SK-N-SH (cell line): ENCODE data around the gene TSR2. TPM values are rescaled to one million over a fixed set of nuclear protein-coding genes. Genes with fewer than 3 reads are reported as not detected.

ENCODE experiments used
- CTCF ChIA-PET: fragments of 300-600, 350-600 bp; formaldehyde crosslinking; extraction: SDS; loops from one replicate; lab custom pipeline; 2021; lab: Yijun Ruan, JAX
- POLR2A ChIA-PET: fragments of 350-600 bp; sonication (Branson Sonifier 250); formaldehyde crosslinking; extraction: SDS; loops from one replicate; lab custom pipeline; 2020; ENCODE audit warnings: antibody characterized with exemption, inconsistent platforms; lab: Yijun Ruan, JAX
- DNase-seq: peaks from one replicate; pipeline ENCODE4 v3.0.0; 2012
- H2AFZ ChIP-seq: fragments of 200-600 bp; sonication (generic); 2 replicates; pipeline ENCODE4 v1.8.1; 2016; ENCODE audit warnings: antibody characterized with exemption, mild to moderate bottlenecking, low read depth
- H3F3A ChIP-seq: fragments of 200-600 bp; sonication (generic); replicated peaks from 2 replicates; pipeline ENCODE3; 2016; ENCODE audit warnings: antibody characterized with exemption, mild to moderate bottlenecking; ENCODE audit not compliant: insufficient read depth
- H3K27ac ChIP-seq, 2 experiments: fragments of 200-500 bp in 1 of 2; fragments of 200-600 bp in 1 of 2; sonication (Bioruptor generic) in 1 of 2; sonication (generic), shearing (Covaris generic) in 1 of 2; 2 replicates each; pipeline versions ENCODE4 v1.5.1 to v1.6.1; 2014 to 2016; ENCODE audit warnings: low read depth in 2 of 2, inconsistent platforms in 1 of 2, low read length in 1 of 2, mild to moderate bottlenecking in 1 of 2, mixed read lengths in 1 of 2
- H3K27me3 ChIP-seq: fragments of 200-600 bp; sonication (generic), shearing (Covaris generic); 2 replicates; pipeline ENCODE4 v1.6.1; 2016; ENCODE audit warnings: mixed run types; ENCODE audit not compliant: insufficient read depth
- H3K36me3 ChIP-seq, 2 experiments: fragments of 200-500 bp in 1 of 2; fragments of 200-600 bp in 1 of 2; sonication (Bioruptor generic) in 1 of 2; sonication (generic) in 1 of 2; replicated peaks in 1 of 2; 2 replicates each; pipeline versions ENCODE3 to v1.5.1; 2014 to 2016; ENCODE audit warnings: low read length in 1 of 2, mild to moderate bottlenecking in 1 of 2; ENCODE audit not compliant: insufficient read depth in 2 of 2, control insufficient read depth in 1 of 2
- H3K4me1 ChIP-seq, 2 experiments: fragments of 200-500 bp in 1 of 2; fragments of 200-600 bp in 1 of 2; sonication (Bioruptor generic) in 1 of 2; sonication (generic), shearing (Covaris generic) in 1 of 2; 2 replicates each; pipeline versions ENCODE4 v1.5.1 to v1.6.1; 2014 to 2016; ENCODE audit warnings: low read depth in 1 of 2, low read length in 1 of 2, mixed run types in 1 of 2; ENCODE audit not compliant: insufficient read depth in 2 of 2, control insufficient read depth in 1 of 2
- H3K4me2 ChIP-seq: fragments of 200-600 bp; sonication (generic), shearing (Covaris generic); 2 replicates; pipeline ENCODE4 v1.6.1; 2017; ENCODE audit warnings: mixed run types
- H3K4me3 ChIP-seq, 2 experiments: fragments of 200-500 bp in 1 of 2; fragments of 200-600 bp in 1 of 2; sonication (Bioruptor generic) in 1 of 2; sonication (generic), shearing (Covaris generic) in 1 of 2; 2 replicates each; pipeline versions ENCODE4 v1.5.1 to v1.8.1; 2014 to 2016; ENCODE audit warnings: low read depth in 2 of 2, inconsistent platforms in 1 of 2, low read length in 1 of 2, mild to moderate bottlenecking in 1 of 2, mixed read lengths in 1 of 2, moderate library complexity in 1 of 2
- H3K79me2 ChIP-seq: fragments of 200-600 bp; sonication (generic); 2 replicates; pipeline ENCODE4 v1.8.1; 2017; ENCODE audit warnings: mild to moderate bottlenecking; ENCODE audit not compliant: insufficient read depth
- H3K9ac ChIP-seq: fragments of 200-600 bp; sonication (generic); 2 replicates; pipeline ENCODE4 v1.6.1; 2017; ENCODE audit warnings: mixed run types
- H3K9me2 ChIP-seq: fragments of 200-600 bp; sonication (generic); 2 replicates; pipeline ENCODE4 v1.6.1; 2017; ENCODE audit warnings: mixed run types
- H3K9me3 ChIP-seq: fragments of 200-600 bp; sonication (generic); 2 replicates; pipeline ENCODE4 v1.6.1; 2017; ENCODE audit warnings: mixed run types, mild to moderate bottlenecking, moderate library complexity
- H4K20me1 ChIP-seq: fragments of 200-600 bp; sonication (generic); 2 replicates; pipeline ENCODE4 v1.6.1; 2017; ENCODE audit warnings: mild to moderate bottlenecking, mixed run types; ENCODE audit not compliant: insufficient read depth
- CHD2 ChIP-seq: fragments of 150-350 bp; IDR thresholded peaks from 2 replicates; pipeline ENCODE4 v1.6.1; 2018; ENCODE audit warnings: low read length; ENCODE audit not compliant: partially characterized antibody
- CTCF ChIP-seq: fragments of 200-600 bp; sonication (generic); IDR thresholded peaks from 2 replicates; pipeline ENCODE4 v1.6.1; 2017; ENCODE audit warnings: antibody characterized with exemption, mild to moderate bottlenecking, moderate library complexity
- ELF1 ChIP-seq: IDR thresholded peaks from 2 replicates; pipeline ENCODE4 v1.4.0; 2012
- EP300 ChIP-seq, 2 experiments: IDR thresholded peaks; 2 replicates each; pipeline versions ENCODE4 v1.4.0 to v1.6.1; 2012; ENCODE audit warnings: borderline replicate concordance in 1 of 2, low read depth in 1 of 2, low read length in 1 of 2
- EZH2phosphoT487 ChIP-seq: fragments of 200-600 bp; sonication (generic); IDR thresholded peaks from 2 replicates; pipeline ENCODE4 v1.6.1; 2017; ENCODE audit warnings: low read depth, mixed run types, mild to moderate bottlenecking, antibody characterized with exemption, moderate library complexity, borderline replicate concordance
- FOSL2 ChIP-seq: IDR thresholded peaks from 2 replicates; pipeline ENCODE4 v1.4.0; 2012; ENCODE audit warnings: low read depth, mild to moderate bottlenecking, moderate library complexity, borderline replicate concordance
- FOXJ3 ChIP-seq: sonication (generic); formaldehyde crosslinking; IDR thresholded peaks from 2 replicates; pipeline ENCODE4 v1.5.1; 2020; ENCODE audit warnings: mild to moderate bottlenecking, missing genetic modification reagents
- FOXM1 ChIP-seq: IDR thresholded peaks from 2 replicates; pipeline ENCODE4 v1.4.0; 2012; ENCODE audit warnings: low read depth, mild to moderate bottlenecking
- GATA2 ChIP-seq: sonication (generic); formaldehyde crosslinking; IDR thresholded peaks from 2 replicates; pipeline ENCODE4 v1.5.0; 2020; ENCODE audit warnings: mild to moderate bottlenecking, missing genetic modification reagents
- JUND ChIP-seq: IDR thresholded peaks from 2 replicates; pipeline ENCODE4 v1.4.0; 2012
- MEF2A ChIP-seq: IDR thresholded peaks from 2 replicates; pipeline ENCODE4 v1.4.0; 2012; ENCODE audit warnings: low read depth, borderline replicate concordance
- MXI1 ChIP-seq: IDR thresholded peaks from 2 replicates; pipeline ENCODE4 v1.6.1; 2012; ENCODE audit warnings: mild to moderate bottlenecking, low read depth, low read length, improper control_type of control experiment
- NFIC ChIP-seq: IDR thresholded peaks from 2 replicates; pipeline ENCODE4 v1.4.0; 2012; ENCODE audit warnings: borderline replicate concordance
- POLR2AphosphoS5 ChIP-seq: IDR thresholded peaks from 2 replicates; pipeline ENCODE4 v1.6.1; 2012; ENCODE audit warnings: low read depth, low read length
- REST ChIP-seq: IDR thresholded peaks from 2 replicates; pipeline ENCODE4 v1.6.1; 2012; ENCODE audit warnings: mild to moderate bottlenecking, low read depth, low read length, moderate library complexity
- RXRA ChIP-seq: IDR thresholded peaks from 2 replicates; pipeline ENCODE4 v1.4.0; 2012; ENCODE audit warnings: low read depth, mild to moderate bottlenecking, borderline replicate concordance
- SMC3 ChIP-seq: IDR thresholded peaks from 2 replicates; pipeline ENCODE4 v1.6.1; 2012; ENCODE audit warnings: low read depth, low read length, improper control_type of control experiment
- TCF12 ChIP-seq: IDR thresholded peaks from 2 replicates; pipeline ENCODE4 v1.4.0; 2012
- USF2 ChIP-seq: fragments of 150-350 bp; IDR thresholded peaks from 2 replicates; pipeline ENCODE4 v1.6.1; 2017; ENCODE audit warnings: antibody characterized with exemption, low read length, low read depth, borderline replicate concordance
- WGBS: methylation state at CpG from one replicate; pipeline ENCODE4 v1.1.6; 2017; ENCODE audit warnings: low lambda C conversion rate; 5-methylcytosine and 5-hydroxymethylcytosine counted together
- polyA plus RNA-seq, 3 experiments: library from polyadenylated mRNA; depleted of rRNA; stranded (reverse); fragments of >200 nt; gene quantifications; 2 replicates each; pipeline ENCODE4 v1.2.3, GENCODE V29; 2012

Gene TSR2
- polyA plus RNA-seq, 1 of the 3 experiments (the other 2 are of a cell fraction): 32.8 TPM

GRCh38 chrX:54415534-54416350, 24.5 kb upstream of the TSR2 start:
- Histone ChIP-seq H3K36me3 (no peaks in the 10 kb centered on the region), H3K4me3 (no peak overlapping the region), H3K4me1 (no peaks in the 10 kb centered on the region), H3K4me2 (no peak overlapping the region), H4K20me1 (no peaks in the 10 kb centered on the region), H3K9me3 (no peaks in the 10 kb centered on the region), H3K27ac (no peak overlapping the region), H3K9me2 (no peaks in the 10 kb centered on the region), H2AFZ (no peak overlapping the region), H3K79me2 (no peaks in the 10 kb centered on the region), H3F3A (no peaks in the 10 kb centered on the region), H3K27me3 (0 out of 2 replicates have a peak, but pooled peaks cover 15% of the 10 kb centered on the region), H3K9ac (no peak overlapping the region)
- no peak for DNase-seq
- no peak for TF ChIP-seq POLR2AphosphoS5
- no peak for TF ChIP-seq SMC3
- no peak for TF ChIP-seq ELF1
- no peak for TF ChIP-seq MEF2A
- no peak for TF ChIP-seq USF2
- no peak for TF ChIP-seq RXRA
- 25% methylated on average over 13 of the region's 13 CpGs for WGBS
- ChIA-PET POLR2A (no interaction called here), CTCF (interaction anchor here (0.8 kb wide), 1 partner anchor 10 kb away, joined by 3 read pairs; no protein-coding TSS in a partner anchor)

GRCh38 chrX:54416965-54417364, 23.2 kb upstream of the TSR2 start:
- Histone ChIP-seq H3K4me1 (no peaks in the 10 kb centered on the region), H3K27me3 (0 out of 2 replicates have a peak, but pooled peaks cover 15% of the 10 kb centered on the region), H4K20me1 (no peaks in the 10 kb centered on the region), H3F3A (no peaks in the 10 kb centered on the region)
- no peak for TF ChIP-seq CTCF
- TF ChIP-seq RXRA: no peak
- no peak for TF ChIP-seq MEF2A
- no peak for TF ChIP-seq CHD2
- no peak for TF ChIP-seq GATA2
- no peak for TF ChIP-seq TCF12
- TF ChIP-seq NFIC: no peak
- TF ChIP-seq EP300 (IDR thresholded peaks at IDR 0.05; ENCODE audit: borderline replicate concordance in 1 of 2, low read depth in 1 of 2, low read length in 1 of 2): no peak
- TF ChIP-seq JUND: no peak
- no peak for TF ChIP-seq MXI1
- no peak for TF ChIP-seq FOXJ3 (CRISPR knock-in tag)
- no peak for TF ChIP-seq USF2
- no peak for TF ChIP-seq FOSL2
- no peak for TF ChIP-seq EZH2phosphoT487
- TF ChIP-seq FOXM1: no peak
- TF ChIP-seq REST: no peak
- TF ChIP-seq, all 33 proteins: peak for 0
- H3K79me2 ChIP-seq: no peaks in the 10 kb centered on the region
- no peak overlapping the region for H3K27ac ChIP-seq
- H3K9me3 ChIP-seq: no peaks in the 10 kb centered on the region
- no peak overlapping the region for H3K4me3 ChIP-seq
- CTCF ChIA-PET: no interaction called here
- no peak overlapping the region for H2AFZ ChIP-seq
- H3K9ac ChIP-seq: no peak overlapping the region
- H3K36me3 ChIP-seq: no peaks in the 10 kb centered on the region
- POLR2A ChIA-PET: no interaction called here
- DNase-seq: no peak
- no peak overlapping the region for H3K4me2 ChIP-seq
- WGBS: 23% methylated on average over 2 of the region's 2 CpGs
- H3K9me2 ChIP-seq: no peaks in the 10 kb centered on the region
